Skeletal muscle tissue (tissue), 4 donors: ENCODE data around the gene OSTN. TPM values are rescaled to one million over a fixed set of nuclear protein-coding genes. Genes with fewer than 3 reads are reported as not detected.

Source experiments
- H3K27ac ChIP-seq: one replicate; pipeline ENCODE4 v1.7.0; 2013; ENCODE audit warnings: mild to moderate bottlenecking, low read depth, low read length, inconsistent platforms
- H3K27me3 ChIP-seq, 3 donors: one replicate each; pipeline ENCODE4 v1.7.0; 2013; ENCODE audit warnings: low read length in 3 of 3; ENCODE audit not compliant: control insufficient read depth in 3 of 3, insufficient read depth in 3 of 3
- H3K36me3 ChIP-seq, 3 donors: one replicate each; pipeline ENCODE4 v1.7.0; 2013; ENCODE audit warnings: low read length in 3 of 3; ENCODE audit not compliant: control insufficient read depth in 3 of 3, insufficient read depth in 3 of 3
- H3K4me1 ChIP-seq, 3 donors: one replicate each; pipeline ENCODE4 v1.7.0; 2013; ENCODE audit warnings: low read length in 3 of 3, mild to moderate bottlenecking in 3 of 3; ENCODE audit not compliant: control insufficient read depth in 3 of 3, insufficient read depth in 3 of 3
- H3K4me3 ChIP-seq, 3 donors: one replicate each; pipeline ENCODE4 v1.7.0; 2013; ENCODE audit warnings: low read length in 3 of 3
- H3K9ac ChIP-seq, 3 donors: one replicate each; pipeline ENCODE4 v1.7.0; 2013; ENCODE audit warnings: low read length in 3 of 3, mild to moderate bottlenecking in 3 of 3, moderate library complexity in 2 of 3, low read depth in 1 of 3
- H3K9me3 ChIP-seq, 3 donors: one replicate each; pipeline ENCODE4 v1.7.0; 2013; ENCODE audit warnings: low read length in 3 of 3; ENCODE audit not compliant: control insufficient read depth in 3 of 3
- total RNA-seq: library from RNA; depleted of rRNA; stranded (reverse); fragments of >200 nt; gene quantifications from one replicate; pipeline ENCODE4 v1.2.3, GENCODE V29; 2014
- donor health status: Osteomylitis.

OSTN gene
- total RNA-seq, 1 donor from 2014 or later: 6.8 TPM

- H3K36me3 ChIP-seq: no peaks in the 10 kb centered on the region
- H3K4me1 ChIP-seq: no peaks in the 10 kb centered on the region
- H3K4me3 ChIP-seq: no peak overlapping the region
Measured at GRCh38 chr3:191280882-191281281, 81.8 kb downstream of the OSTN start.

GRCh38 chr3:191282251-191283185 is 83.5 kb downstream of the OSTN start:
- Histone ChIP-seq H3K27ac (no peak overlapping the region), H3K4me1 (no peaks in the 10 kb centered on the region), H3K9me3 (no peaks in the 10 kb centered on the region)

More at GRCh38 chr3:191280882-191281281, 81.8 kb downstream of the OSTN start:
- Histone ChIP-seq H3K9me3 (no peaks in the 10 kb centered on the region), H3K27me3 (no peaks in the 10 kb centered on the region), H3K9ac (no peak overlapping the region), H3K27ac (no peak overlapping the region)

GRCh38 chr3:191283400-191283799 is 84.4 kb downstream of the OSTN start:
- no peaks in the 10 kb centered on the region for H3K9me3 ChIP-seq
- no peak overlapping the region for H3K4me3 ChIP-seq
- no peaks in the 10 kb centered on the region for H3K27me3 ChIP-seq
- no peaks in the 10 kb centered on the region for H3K4me1 ChIP-seq
- no peaks in the 10 kb centered on the region for H3K36me3 ChIP-seq
- no peak overlapping the region for H3K27ac ChIP-seq
- no peak overlapping the region for H3K9ac ChIP-seq

More at GRCh38 chr3:191282251-191283185, 83.5 kb downstream of the OSTN start:
- no peaks in the 10 kb centered on the region for H3K27me3 ChIP-seq
- no peak overlapping the region for H3K9ac ChIP-seq
- no peaks in the 10 kb centered on the region for H3K36me3 ChIP-seq
- no peak overlapping the region for H3K4me3 ChIP-seq

GRCh38 chr3:191290311-191291025 is 91.4 kb downstream of the OSTN start:
- Histone ChIP-seq H3K4me1 (no peaks in the 10 kb centered on the region), H3K9me3 (no peaks in the 10 kb centered on the region), H3K27me3 (no peaks in the 10 kb centered on the region), H3K36me3 (no peaks in the 10 kb centered on the region), H3K27ac (no peak overlapping the region), H3K9ac (no peak overlapping the region), H3K4me3 (no peak overlapping the region)

GRCh38 chr3:191292243-191293015 is 93.4 kb downstream of the OSTN start:
- no peak overlapping the region for H3K4me3 ChIP-seq
- no peaks in the 10 kb centered on the region for H3K9me3 ChIP-seq
- no peaks in the 10 kb centered on the region for H3K36me3 ChIP-seq
- H3K4me1 ChIP-seq: no peaks in the 10 kb centered on the region
- H3K27ac ChIP-seq: no peak overlapping the region
- no peak overlapping the region for H3K9ac ChIP-seq
- no peaks in the 10 kb centered on the region for H3K27me3 ChIP-seq

- Histone ChIP-seq H3K4me1 (no peaks in the 10 kb centered on the region), H3K9me3 (no peaks in the 10 kb centered on the region), H3K36me3 (no peaks in the 10 kb centered on the region), H3K27ac (no peak overlapping the region), H3K9ac (no peak overlapping the region), H3K27me3 (no peaks in the 10 kb centered on the region), H3K4me3 (no peak overlapping the region)
Measured at GRCh38 chr3:191294291-191294690, 95.2 kb downstream of the OSTN start.

GRCh38 chr3:191296041-191296541 is 97.0 kb downstream of the OSTN start:
- H3K9ac ChIP-seq: no peak overlapping the region
- H3K27ac ChIP-seq: no peak overlapping the region
- no peaks in the 10 kb centered on the region for H3K27me3 ChIP-seq
- no peak overlapping the region for H3K4me3 ChIP-seq
- no peaks in the 10 kb centered on the region for H3K4me1 ChIP-seq
- no peaks in the 10 kb centered on the region for H3K9me3 ChIP-seq
- H3K36me3 ChIP-seq: no peaks in the 10 kb centered on the region

GRCh38 chr3:191298846-191299245 is 99.8 kb downstream of the OSTN start:
- Histone ChIP-seq H3K27me3 (no peaks in the 10 kb centered on the region), H3K4me1 (no peaks in the 10 kb centered on the region), H3K27ac (no peak overlapping the region), H3K9me3 (no peaks in the 10 kb centered on the region), H3K36me3 (no peaks in the 10 kb centered on the region), H3K4me3 (no peak overlapping the region), H3K9ac (no peak overlapping the region)

- H3K9ac ChIP-seq: no peak overlapping the region
Measured at GRCh38 chr3:191300422-191300821, 101.4 kb downstream of the OSTN start.

More at GRCh38 chr3:191300422-191300821, 101.4 kb downstream of the OSTN start:
- Histone ChIP-seq H3K4me3 (no peak overlapping the region), H3K36me3 (no peaks in the 10 kb centered on the region), H3K27me3 (no peaks in the 10 kb centered on the region), H3K27ac (no peak overlapping the region), H3K9me3 (no peaks in the 10 kb centered on the region), H3K4me1 (no peaks in the 10 kb centered on the region)
